HFFc6 (cell line): ENCODE measurements around the gene KRT6B. TPM values are rescaled to one million over a fixed set of nuclear protein-coding genes. Genes with fewer than 3 reads are reported as not detected.

Source experiments
- DNase-seq: peaks from one replicate; pipeline ENCODE4 v3.0.0-alpha.2; 2018
- H3K27ac Mint-ChIP-seq: 2 replicates; pipeline ENCODE4 v1.8.0; 2020; ENCODE audit warnings: mild to moderate bottlenecking, mixed read lengths
- H3K27me3 Mint-ChIP-seq: 2 replicates; pipeline ENCODE4 v1.8.0; 2021; ENCODE audit warnings: mild to moderate bottlenecking, moderate library complexity, mixed read lengths; ENCODE audit not compliant: insufficient read depth
- H3K36me3 Mint-ChIP-seq: 2 replicates; pipeline ENCODE4 v1.8.0; 2021; ENCODE audit warnings: low read depth, mixed read lengths
- H3K4me1 Mint-ChIP-seq: 2 replicates; pipeline ENCODE4 v1.8.0; 2020; ENCODE audit warnings: low read depth, mixed read lengths
- H3K4me3 Mint-ChIP-seq: 2 replicates; pipeline ENCODE4 v1.8.0; 2020; ENCODE audit warnings: mild to moderate bottlenecking, moderate library complexity, mixed read lengths
- H3K9me3 Mint-ChIP-seq: 2 replicates; pipeline ENCODE4 v1.8.0; 2020; ENCODE audit warnings: mild to moderate bottlenecking, mixed read lengths
- CTCF ChIP-seq: fragments of 200-600 bp; sonication (generic); IDR thresholded peaks from 2 replicates; pipeline ENCODE4 v1.5.0; 2021; ENCODE audit warnings: antibody characterized with exemption, mild to moderate bottlenecking
- total RNA-seq, 6 experiments: library from RNA; stranded (reverse); fragmentation: NEBNext Ultra II Directional; extraction: Animal tissue kit (Norgen Biotek cat#: 25700); gene quantifications; 2 replicates in 1 of 6; 3 replicates in 5 of 6; pipeline ENCODE4 v1.2.3, GENCODE V29; 2021

The KRT6B gene
- total RNA-seq, 6 experiments from 2014 or later: not detected

DNA sequence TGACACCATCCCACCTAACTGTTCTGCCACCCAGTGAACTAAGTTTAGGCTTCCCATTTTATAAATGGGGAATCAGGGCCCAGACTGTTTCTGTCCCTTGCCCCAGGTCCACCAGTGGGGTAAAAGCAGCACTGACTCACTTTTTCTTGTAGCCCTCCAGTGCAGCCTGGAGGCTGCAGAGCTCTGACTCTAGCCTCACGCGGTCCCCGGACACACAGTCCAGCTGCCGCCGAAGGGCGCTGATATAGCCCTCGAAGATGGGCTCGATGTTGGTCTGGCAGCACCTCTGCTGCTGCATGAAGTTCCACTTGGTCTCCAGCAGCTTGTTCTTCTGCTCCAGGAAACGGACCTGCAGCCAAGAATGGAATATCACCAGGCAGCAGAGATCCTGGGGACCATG, 48.4 kb downstream of the KRT6B start:
- Mint-ChIP-seq H3K9me3 (no peaks in the 10 kb centered on the region), H3K4me1 (no peaks in the 10 kb centered on the region), H3K27me3 (peaks cover 53% of the 10 kb centered on the region), H3K27ac (no peak overlapping the region), H3K36me3 (no peaks in the 10 kb centered on the region), H3K4me3 (no peak overlapping the region)
- no peak for TF ChIP-seq CTCF
- DNase-seq: no peak

GRCh38 chr12:52402873-52403540, 48.9 kb downstream of the KRT6B start:
- DNase-seq: no peak
- no peak for TF ChIP-seq CTCF
- Mint-ChIP-seq H3K4me3 (no peak overlapping the region), H3K36me3 (no peaks in the 10 kb centered on the region), H3K27me3 (peaks cover 49% of the 10 kb centered on the region), H3K9me3 (no peaks in the 10 kb centered on the region), H3K27ac (no peak overlapping the region), H3K4me1 (no peaks in the 10 kb centered on the region)

- no peaks in the 10 kb centered on the region for H3K9me3 Mint-ChIP-seq
- no peak for TF ChIP-seq CTCF
- no peak overlapping the region for H3K27ac Mint-ChIP-seq
- DNase-seq: no peak
- H3K36me3 Mint-ChIP-seq: no peaks in the 10 kb centered on the region
- H3K4me3 Mint-ChIP-seq: no peak overlapping the region
- no peaks in the 10 kb centered on the region for H3K4me1 Mint-ChIP-seq
- H3K27me3 Mint-ChIP-seq: peaks cover 50% of the 10 kb centered on the region
Observed at GRCh38 chr12:52402377-52402776, 49.6 kb downstream of the KRT6B start.

DNA sequence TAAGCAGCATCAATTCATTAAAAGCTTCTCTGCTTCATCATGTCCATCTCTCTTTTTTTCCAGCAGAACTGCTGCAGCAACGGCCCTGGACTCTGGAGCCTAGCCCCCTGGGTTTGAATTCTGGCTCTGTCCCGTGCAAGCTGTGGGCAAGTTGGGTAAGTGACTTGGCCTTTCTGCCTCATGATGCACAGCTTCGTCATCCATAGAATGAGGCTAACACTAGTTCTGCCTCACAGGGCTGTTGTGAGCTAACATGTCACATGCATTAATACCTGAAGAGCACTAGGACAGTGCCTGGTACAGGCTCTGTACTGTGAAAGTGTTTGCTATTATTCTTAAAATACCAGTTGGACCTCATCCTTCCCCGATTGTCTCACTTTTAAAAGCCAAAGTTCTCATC, 50.0 kb downstream of the KRT6B start:
- Mint-ChIP-seq H3K27ac (no peak overlapping the region), H3K4me1 (no peaks in the 10 kb centered on the region), H3K4me3 (no peak overlapping the region), H3K9me3 (no peaks in the 10 kb centered on the region), H3K36me3 (no peaks in the 10 kb centered on the region), H3K27me3 (peaks cover 50% of the 10 kb centered on the region)
- DNase-seq: no peak
- TF ChIP-seq CTCF: no peak

DNA sequence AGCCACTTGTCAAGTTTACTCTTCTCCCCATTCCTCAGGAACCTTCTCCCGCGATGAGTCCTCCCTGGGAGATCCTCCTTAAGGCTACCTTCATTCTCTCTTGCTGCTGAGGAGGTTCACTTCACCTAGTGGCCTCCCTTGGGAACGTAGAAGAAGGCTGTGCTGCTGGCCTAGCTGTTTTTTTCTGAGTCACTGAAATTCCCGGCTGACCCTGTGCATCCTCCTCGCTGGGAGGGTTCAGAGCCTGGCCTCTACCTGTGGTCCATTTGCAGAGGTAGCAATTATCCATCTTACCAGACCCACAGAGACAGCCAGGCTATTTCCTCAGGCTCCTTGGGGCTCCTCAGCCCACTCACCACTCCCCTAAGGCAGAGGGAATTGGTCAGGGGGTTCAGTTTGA, 50.4 kb downstream of the KRT6B start:
- no peaks in the 10 kb centered on the region for H3K9me3 Mint-ChIP-seq
- no peak overlapping the region for H3K27ac Mint-ChIP-seq
- no peak for DNase-seq
- no peaks in the 10 kb centered on the region for H3K36me3 Mint-ChIP-seq
- peaks cover 48% of the 10 kb centered on the region for H3K27me3 Mint-ChIP-seq
- no peak for TF ChIP-seq CTCF
- no peak overlapping the region for H3K4me3 Mint-ChIP-seq
- H3K4me1 Mint-ChIP-seq: no peaks in the 10 kb centered on the region

DNA sequence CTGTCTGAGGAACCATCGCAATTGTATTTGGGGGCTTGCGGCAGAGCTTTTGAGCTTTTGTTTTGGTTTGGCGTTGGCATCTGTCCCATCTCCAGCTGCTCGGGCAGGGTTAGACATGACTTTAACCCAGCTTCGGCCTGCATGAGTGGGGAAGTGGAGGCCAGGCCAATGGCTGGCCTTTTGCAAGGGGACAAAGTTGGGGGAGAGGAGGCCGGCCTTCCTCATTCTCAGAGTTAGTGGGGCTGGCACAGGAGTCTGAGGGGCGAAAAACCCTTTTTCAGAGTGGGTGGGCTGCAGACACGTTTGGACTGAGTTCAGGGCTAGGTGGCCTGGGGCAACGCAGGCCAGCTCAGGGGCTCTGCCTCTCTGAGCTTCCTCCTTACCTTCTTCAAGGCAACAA, 51.0 kb downstream of the KRT6B start:
- no peak for TF ChIP-seq CTCF
- H3K36me3 Mint-ChIP-seq: no peaks in the 10 kb centered on the region
- no peaks in the 10 kb centered on the region for H3K9me3 Mint-ChIP-seq
- no peak overlapping the region for H3K4me3 Mint-ChIP-seq
- H3K27ac Mint-ChIP-seq: no peak overlapping the region
- no peak for DNase-seq
- H3K27me3 Mint-ChIP-seq: peaks cover 48% of the 10 kb centered on the region
- no peaks in the 10 kb centered on the region for H3K4me1 Mint-ChIP-seq
